Measurements from ENCODE around the gene POLR2C.

- TF ChIP-seq CTCF (IDR thresholded peaks at IDR 0.05) (no peak), EP300 (IDR thresholded peaks at IDR 0.05; ENCODE audit: low read depth) (no peak)
Observed at GRCh38 chr16:57504001-57504400, 41.5 kb downstream of the POLR2C start.
